NT2/D1 (cell line): ENCODE measurements around the gene MTHFD1.

ENCODE experiments used
- DNase-seq: peaks from one replicate; pipeline ENCODE4 v3.0.0-alpha.2; 2011; ENCODE audit warnings: low read depth, low spot score
- H3K27me3 ChIP-seq: 2 replicates; pipeline ENCODE4 v1.6.0; 2011; ENCODE audit warnings: mild to moderate bottlenecking; ENCODE audit not compliant: insufficient read length, insufficient read depth
- H3K36me3 ChIP-seq: 2 replicates; pipeline ENCODE4 v1.6.1; 2011; ENCODE audit warnings: mild to moderate bottlenecking, low read length, mixed read lengths; ENCODE audit not compliant: insufficient read depth, insufficient read length
- H3K4me1 ChIP-seq: 2 replicates; pipeline ENCODE4 v1.5.1; 2011; ENCODE audit not compliant: insufficient read depth, insufficient read length
- H3K4me3 ChIP-seq: 2 replicates; pipeline ENCODE4 v1.5.1; 2011; ENCODE audit warnings: low read depth; ENCODE audit not compliant: insufficient read length
- H3K9ac ChIP-seq: 2 replicates; pipeline ENCODE4 v1.6.0; 2011; ENCODE audit warnings: low read depth; ENCODE audit not compliant: insufficient read length
- H3K9me3 ChIP-seq: 2 replicates; pipeline ENCODE4 v1.5.1; 2011; ENCODE audit warnings: mild to moderate bottlenecking, low read length; ENCODE audit not compliant: insufficient read depth
- SUZ12 ChIP-seq: IDR thresholded peaks from 2 replicates; pipeline ENCODE4 v1.6.1; 2011; ENCODE audit not compliant: insufficient read length, insufficient read depth; ENCODE audit errors: extremely low read depth
- YY1 ChIP-seq: IDR thresholded peaks from 2 replicates; pipeline ENCODE4 v1.6.1; 2011; ENCODE audit not compliant: insufficient read length, insufficient read depth
- ZNF274 ChIP-seq: IDR thresholded peaks from 2 replicates; pipeline ENCODE4 v1.6.1; 2011; ENCODE audit warnings: mild to moderate bottlenecking, low read depth, low read length

Gene MTHFD1

GRCh38 chr14:64509036-64509435 is 120.9 kb downstream of the MTHFD1 start:
- H3K36me3 ChIP-seq, result peaks cover 16% of the 10 kb centered on the region
- no peak overlapping the region for H3K4me3 ChIP-seq
- H3K9ac ChIP-seq, result no peak overlapping the region
- DNase-seq, result no peak
- TF ChIP-seq SUZ12 (no peak), YY1 (no peak), ZNF274 (no peak)
- no peaks in the 10 kb centered on the region for H3K9me3 ChIP-seq
- H3K27me3 ChIP-seq, result no peaks in the 10 kb centered on the region
- no peaks in the 10 kb centered on the region for H3K4me1 ChIP-seq
